Measurements from ENCODE around the gene REXO2.

GRCh38 chr11:114416441-114416961 is 22.8 kb upstream of the REXO2 start:
- TF ChIP-seq CTCF (CRISPR knock-in tag; IDR thresholded peaks at IDR 0.05): no peak
- TF ChIP-seq SOX13 (IDR thresholded peaks at IDR 0.05): no peak
- TF ChIP-seq SOX13 (CRISPR knock-in tag; conservative IDR thresholded peaks at IDR 0.05 in 1 of 2, IDR thresholded peaks at IDR 0.05 in 1 of 2): no peak
- no peak for TF ChIP-seq MXI1 (IDR thresholded peaks at IDR 0.05; ENCODE audit: borderline replicate concordance, low read depth, low read length)
- TF ChIP-seq ZNF512 (CRISPR knock-in tag; IDR thresholded peaks at IDR 0.05): no peak
- TF ChIP-seq EP300 (IDR thresholded peaks at IDR 0.05; ENCODE audit: low read depth in 2 of 2, low read length in 2 of 2): no peak
- TF ChIP-seq EP300 (CRISPR knock-in tag; IDR thresholded peaks at IDR 0.05; ENCODE audit: borderline replicate concordance): no peak
- TF ChIP-seq MBNL3 (CRISPR knock-in tag; conservative IDR thresholded peaks at IDR 0.05): no peak

Measured in HepG2 (cell line).